GM21786 (cell line): ENCODE data around the gene NGFR.

Experiments
- ATAC-seq: cut with Tn5 transposase; IDR thresholded peaks from one replicate; pipeline ENCODE4 v1.9.1; 2021; ENCODE audit not compliant: unreplicated experiment

NGFR gene

GRCh38 chr17:49557312-49558024 is 62.4 kb downstream of the NGFR start:
- no peak for ATAC-seq
